Lower leg skin (tissue), 3 donors: Measurements from ENCODE around the gene NRXN3.

Experiments used
- POLR2A ChIP-seq, 2 donors: fragments of 450-650 bp; IDR thresholded peaks; one replicate each; pipeline ENCODE4 v1.6.1; 2016 to 2017; ENCODE audit warnings: antibody characterized with exemption in 2 of 2, mild to moderate bottlenecking in 1 of 2, moderate library complexity in 1 of 2
- TF ChIP-seq, protein P1 (sequence below), 3 donors: fragments of 450-650 bp; IDR thresholded peaks; one replicate each; pipeline ENCODE4 v1.5.1; 2016; ENCODE audit warnings: antibody characterized with exemption in 3 of 3, mild to moderate bottlenecking in 3 of 3, moderate library complexity in 2 of 3

DNA sequence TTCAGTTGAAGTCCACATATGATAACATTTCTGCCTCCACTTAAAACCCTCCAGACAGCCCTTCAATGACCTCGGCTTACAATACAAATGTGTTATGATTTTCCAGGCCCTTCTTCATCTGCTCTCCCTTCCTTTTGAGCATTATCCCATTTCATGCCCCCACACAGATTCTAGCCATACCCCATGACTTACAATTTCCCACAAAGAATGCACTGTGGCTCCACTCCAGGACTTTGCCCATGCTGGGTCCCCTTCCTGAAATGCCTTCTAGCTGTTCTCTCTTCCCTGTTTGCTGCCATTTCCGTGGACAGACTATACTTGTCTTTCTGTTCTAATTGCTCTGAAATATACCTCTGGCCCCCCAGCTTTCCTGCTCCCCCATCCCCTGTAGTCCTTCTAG is 1078.0 kb downstream of the NRXN3 start:
- TF ChIP-seq, protein P1, sequence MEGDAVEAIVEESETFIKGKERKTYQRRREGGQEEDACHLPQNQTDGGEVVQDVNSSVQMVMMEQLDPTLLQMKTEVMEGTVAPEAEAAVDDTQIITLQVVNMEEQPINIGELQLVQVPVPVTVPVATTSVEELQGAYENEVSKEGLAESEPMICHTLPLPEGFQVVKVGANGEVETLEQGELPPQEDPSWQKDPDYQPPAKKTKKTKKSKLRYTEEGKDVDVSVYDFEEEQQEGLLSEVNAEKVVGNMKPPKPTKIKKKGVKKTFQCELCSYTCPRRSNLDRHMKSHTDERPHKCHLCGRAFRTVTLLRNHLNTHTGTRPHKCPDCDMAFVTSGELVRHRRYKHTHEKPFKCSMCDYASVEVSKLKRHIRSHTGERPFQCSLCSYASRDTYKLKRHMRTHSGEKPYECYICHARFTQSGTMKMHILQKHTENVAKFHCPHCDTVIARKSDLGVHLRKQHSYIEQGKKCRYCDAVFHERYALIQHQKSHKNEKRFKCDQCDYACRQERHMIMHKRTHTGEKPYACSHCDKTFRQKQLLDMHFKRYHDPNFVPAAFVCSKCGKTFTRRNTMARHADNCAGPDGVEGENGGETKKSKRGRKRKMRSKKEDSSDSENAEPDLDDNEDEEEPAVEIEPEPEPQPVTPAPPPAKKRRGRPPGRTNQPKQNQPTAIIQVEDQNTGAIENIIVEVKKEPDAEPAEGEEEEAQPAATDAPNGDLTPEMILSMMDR (IDR thresholded peaks at IDR 0.05): no peak
- no peak for TF ChIP-seq POLR2A (IDR thresholded peaks at IDR 0.05)
